ENCODE data around the gene SYT8. TPM values are rescaled to one million over a fixed set of nuclear protein-coding genes. Genes with fewer than 3 reads are reported as not detected.
"Not testable (repeated sequence)": the region's sequence is repeated elsewhere in the genome, so short reads cannot be mapped to it uniquely, and the experiment has no call there.

The SYT8 gene
- total RNA-seq, 1 donor from 2014 or later = not detected

DNA sequence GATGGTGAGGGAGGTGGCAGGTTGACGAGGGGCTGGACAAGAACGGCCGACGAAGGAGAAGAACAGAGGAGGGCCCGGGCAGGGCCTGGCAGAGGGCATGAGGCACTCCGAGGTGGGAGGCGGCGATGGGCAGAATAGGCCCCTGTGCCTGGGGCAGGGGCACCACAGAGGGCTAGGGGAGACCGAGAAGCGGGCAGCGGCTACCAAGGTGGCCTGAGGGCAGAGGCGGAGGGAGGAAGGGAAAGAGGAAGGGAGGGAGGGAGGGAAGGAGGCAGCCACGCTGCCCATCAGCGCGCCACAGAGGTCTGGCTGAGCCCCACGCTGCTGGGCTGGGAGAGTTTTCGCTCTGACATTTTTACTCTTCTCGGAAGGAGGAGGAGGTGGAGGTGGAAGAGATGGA lies 29.4 kb downstream of the SYT8 start:
- intact Hi-C loops (cut with DNase I) = no loop called here
- DNase-seq (peak; percentile 54), ATAC-seq (ENCODE audit: poor library complexity) (peak; percentile 2)

DNA sequence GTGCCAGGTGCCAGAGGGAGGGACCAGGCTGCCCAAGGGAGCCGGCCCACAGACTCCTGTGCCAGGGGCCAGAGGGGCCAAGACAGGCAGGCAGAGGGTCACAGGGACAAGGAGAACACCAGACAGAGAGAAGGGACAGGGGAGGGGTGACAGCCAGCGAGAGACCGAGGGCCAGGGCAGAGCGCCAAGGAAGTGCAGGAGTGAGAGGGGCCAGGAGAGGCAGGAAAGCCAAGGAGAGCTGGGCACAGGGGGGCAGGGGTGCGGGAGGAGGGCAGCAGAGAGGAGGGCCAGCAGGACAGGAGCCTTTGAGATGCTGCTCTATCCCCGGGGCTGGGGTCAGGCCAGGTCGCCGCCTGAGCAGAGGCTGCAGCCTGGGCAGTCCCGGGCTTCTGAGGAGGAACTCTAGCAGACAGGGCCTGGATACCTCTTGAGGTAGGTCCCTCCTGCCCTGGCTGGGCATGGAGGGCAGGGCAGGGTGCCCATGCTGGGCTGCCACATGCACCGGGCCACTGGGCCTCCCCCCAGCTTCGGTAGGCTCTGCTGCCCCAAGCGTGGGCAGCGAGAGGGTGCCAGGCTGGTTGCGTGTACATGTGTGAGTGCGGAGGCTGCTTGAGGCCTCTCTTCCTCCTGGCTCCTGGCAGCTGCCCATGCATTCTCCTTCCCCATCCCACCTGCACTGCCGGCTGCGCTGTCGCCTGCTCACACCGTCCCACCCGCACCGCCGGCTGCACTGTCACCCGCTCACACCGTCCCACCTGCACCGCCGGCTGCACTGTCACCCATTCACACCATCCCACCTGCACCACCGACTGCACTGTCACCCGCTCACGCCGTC lies 30.3 kb downstream of the SYT8 start:
- ATAC-seq (ENCODE audit: poor library complexity) (peak; percentile 17), DNase-seq (peak; percentile 59)
- intact Hi-C loops (cut with DNase I) = no loop called here

DNA sequence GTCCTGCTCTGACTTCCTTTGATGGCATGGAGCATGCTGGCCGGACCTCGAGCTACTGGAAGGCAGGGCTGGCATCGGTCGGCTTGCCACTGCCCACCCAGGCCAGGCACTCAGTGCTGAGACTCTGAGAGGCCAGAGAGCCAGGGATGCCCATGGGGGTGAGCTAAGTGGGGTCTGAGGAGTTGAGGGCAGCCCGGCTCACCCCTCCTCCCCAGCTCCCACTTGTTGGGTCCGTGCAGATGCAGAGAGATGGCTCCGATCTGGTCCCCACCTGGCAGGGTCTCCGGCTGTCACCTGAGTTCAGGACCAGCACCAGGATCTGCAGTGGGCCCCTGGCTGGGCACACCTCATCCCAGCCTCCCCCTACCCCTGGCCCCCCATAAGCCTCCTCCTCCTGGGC lies 31.4 kb downstream of the SYT8 start:
- DNase-seq = peak; percentile 45
- intact Hi-C loops (cut with DNase I) = no loop called here
- ATAC-seq (ENCODE audit: poor library complexity) = no peak

DNA sequence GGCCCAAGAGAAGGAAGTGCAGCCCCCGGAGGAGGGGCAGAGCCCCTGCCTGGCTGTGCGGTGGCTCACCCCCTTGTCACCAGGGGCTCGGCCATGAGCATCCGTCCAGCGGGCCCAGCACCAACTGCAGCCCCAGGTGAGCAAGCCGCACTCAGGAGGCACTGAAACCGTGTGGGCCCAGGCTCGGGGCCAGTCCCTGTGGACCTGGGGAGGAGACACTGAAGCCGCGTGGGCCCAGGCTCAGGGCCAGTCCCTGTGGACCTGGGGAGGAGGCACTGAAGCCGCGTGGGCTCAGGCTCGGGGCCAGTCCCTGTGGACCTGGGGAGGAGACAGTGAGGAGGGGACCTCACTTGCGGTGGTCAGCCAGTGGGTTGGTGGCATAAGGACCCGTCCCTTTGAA lies 32.0 kb downstream of the SYT8 start:
- intact Hi-C loops (cut with DNase I) = no loop called here
- ATAC-seq (ENCODE audit: poor library complexity) = no peak
- peak; percentile 45 for DNase-seq

DNA sequence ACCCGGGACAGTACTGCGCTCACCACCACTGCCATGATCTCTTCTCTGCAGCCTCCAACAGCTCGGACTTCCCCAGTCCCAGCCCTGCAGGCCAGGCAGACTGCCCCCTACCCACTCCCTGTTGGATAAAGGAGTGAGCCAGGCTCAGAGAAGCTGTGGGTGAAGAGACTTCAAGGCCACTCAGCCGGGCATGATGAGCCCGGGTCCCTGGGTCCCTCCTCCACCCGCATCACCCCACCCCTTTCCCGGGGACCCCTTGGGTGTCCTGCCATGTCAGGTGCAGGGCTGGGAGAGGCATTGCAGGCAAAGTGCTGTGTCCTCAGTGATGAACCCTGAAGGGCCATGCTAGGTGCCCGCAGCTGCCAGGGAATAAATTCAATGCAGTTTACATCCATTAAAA lies 32.6 kb downstream of the SYT8 start:
- intact Hi-C loops (cut with DNase I) = no loop called here
- ATAC-seq (ENCODE audit: poor library complexity) (no peak), DNase-seq (peak; percentile 35)

DNA sequence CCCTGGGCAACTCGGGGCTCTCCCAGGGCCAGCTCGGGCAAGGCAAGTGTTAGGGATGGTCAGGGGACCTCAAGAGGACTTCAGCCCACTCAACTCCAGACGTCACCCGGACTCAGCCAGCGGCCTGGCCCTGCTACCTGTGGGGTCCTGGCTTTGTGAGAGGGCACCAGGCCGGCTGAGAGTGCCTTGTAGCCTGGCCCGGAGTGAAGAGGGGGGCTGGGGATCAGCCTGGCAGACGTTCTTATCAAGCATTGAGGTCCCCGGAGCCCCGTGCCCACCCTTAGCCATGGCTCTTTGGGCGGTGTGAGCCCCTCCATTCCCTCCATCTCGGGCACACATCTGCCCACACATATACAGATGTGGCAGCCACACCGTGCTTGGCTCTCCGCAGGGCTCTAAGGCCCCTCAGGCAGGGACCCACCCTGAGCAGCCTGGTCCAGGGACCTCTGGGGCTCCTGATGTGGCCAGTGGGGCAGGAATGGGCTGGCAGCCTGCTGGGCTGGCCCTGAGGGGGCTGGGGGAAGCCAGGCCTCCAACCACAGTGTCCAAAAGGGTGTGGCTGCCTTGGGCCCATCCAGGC lies 33.4 kb downstream of the SYT8 start:
- DNase-seq (peak; percentile 41), ATAC-seq (ENCODE audit: poor library complexity) (no peak)
- intact Hi-C loops (cut with DNase I) = no loop called here

DNA sequence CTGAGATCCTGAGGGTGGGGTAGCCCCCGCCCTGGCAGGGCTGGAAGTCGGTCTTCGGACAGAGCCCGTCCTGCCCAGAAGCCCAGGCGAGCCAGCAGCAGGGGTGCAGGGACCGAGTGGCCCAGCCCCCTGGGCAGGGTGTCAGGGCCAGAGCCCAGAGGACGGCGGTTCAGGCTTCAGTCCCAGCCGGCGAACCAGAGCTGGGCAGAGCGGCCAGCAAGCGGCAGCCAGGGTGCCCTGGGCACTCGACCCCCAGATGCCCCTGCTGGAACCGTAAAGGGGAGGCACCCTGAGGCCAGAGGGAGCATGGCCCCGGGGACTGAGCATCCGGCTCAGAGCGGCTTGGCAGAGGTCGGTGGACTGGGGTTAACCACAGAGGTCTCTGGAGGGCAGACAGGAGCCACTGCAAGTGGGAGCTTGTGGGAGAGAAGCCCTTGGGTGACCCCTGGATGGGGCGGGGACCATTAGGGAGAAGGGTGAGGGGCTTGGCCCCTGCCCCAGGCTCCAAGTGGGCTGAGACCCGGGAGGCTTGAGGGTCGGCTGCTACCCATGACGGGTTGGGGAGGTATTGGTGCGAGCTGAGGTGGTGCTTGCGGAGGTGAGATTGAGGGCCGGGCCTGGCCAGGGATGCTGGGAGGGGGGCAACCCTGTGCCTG lies 34.0 kb downstream of the SYT8 start:
- intact Hi-C loops (cut with DNase I) = no loop called here
- peak; percentile 15 for ATAC-seq (ENCODE audit: poor library complexity)

DNA sequence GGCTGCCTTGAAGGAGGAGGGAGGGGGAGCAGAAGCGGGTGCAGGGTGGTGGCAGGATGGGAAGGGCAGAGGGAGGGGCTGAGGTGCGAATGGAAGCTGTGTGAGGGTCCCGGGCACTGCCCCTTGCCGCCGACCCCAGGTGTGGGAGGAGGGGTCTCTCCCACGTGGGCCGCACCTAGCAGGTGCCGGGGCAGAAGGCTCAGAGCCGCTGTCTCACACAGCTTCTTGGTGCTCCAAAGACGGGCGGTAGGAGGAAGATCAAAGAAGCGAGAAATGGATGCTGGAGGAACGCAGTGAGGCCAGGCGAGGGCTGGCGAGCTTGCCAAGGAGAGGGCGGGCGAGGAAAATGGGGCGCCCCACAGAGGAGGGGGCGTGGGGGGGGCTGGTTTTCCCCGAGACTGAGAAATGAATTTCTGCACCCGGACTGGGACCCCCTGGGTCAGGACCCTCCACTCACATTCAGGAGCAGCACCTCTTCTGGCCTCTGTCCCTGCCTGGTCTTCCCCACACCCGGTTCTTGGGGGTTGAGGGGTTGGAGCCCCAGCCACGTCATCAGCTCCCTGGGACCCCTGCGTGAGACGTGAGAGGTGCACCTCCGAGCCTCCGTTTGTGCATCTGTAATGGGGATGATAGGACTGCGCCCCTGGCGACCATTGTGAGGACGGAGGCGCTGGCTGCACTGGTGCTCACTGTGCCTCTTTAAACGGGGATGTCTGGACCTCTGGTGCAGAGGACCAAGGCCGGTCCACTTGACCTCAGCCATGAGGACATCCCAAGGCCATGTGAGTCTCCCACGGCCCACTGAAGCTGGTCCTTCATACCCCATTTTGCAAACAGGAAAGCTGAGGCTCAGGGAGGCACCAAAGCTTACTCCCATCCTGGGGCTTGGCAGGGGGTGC lies 34.9 kb downstream of the SYT8 start:
- DNase-seq = peak; percentile 72
- ATAC-seq (ENCODE audit: poor library complexity) = peak; percentile 46
- intact Hi-C loops (cut with DNase I) = no loop called here

More for the DNA sequence above, 34.0 kb downstream of the SYT8 start:
- DNase-seq = peak; percentile 75

DNA sequence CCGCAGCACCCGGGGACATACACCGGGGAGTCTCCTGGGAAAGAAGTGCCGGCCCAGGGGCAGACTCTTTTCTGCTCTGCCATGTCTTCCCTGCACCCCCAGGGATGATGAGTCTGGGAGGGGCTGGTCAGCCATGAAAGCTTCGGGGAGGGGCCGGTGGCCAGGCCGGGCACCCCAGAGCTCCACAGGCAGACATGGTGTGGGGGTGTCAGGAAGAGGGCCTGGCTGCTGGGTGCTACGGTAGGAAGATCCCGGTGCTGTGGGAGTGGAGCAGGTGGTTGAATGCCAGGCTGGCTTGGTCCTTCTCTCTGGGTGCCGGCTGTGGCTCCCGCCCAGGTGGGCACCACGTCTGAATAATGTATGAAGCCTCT lies 35.5 kb downstream of the SYT8 start:
- DNase-seq (peak; percentile 41), ATAC-seq (ENCODE audit: poor library complexity) (no peak)
- intact Hi-C loops (cut with DNase I) = no loop called here

DNA sequence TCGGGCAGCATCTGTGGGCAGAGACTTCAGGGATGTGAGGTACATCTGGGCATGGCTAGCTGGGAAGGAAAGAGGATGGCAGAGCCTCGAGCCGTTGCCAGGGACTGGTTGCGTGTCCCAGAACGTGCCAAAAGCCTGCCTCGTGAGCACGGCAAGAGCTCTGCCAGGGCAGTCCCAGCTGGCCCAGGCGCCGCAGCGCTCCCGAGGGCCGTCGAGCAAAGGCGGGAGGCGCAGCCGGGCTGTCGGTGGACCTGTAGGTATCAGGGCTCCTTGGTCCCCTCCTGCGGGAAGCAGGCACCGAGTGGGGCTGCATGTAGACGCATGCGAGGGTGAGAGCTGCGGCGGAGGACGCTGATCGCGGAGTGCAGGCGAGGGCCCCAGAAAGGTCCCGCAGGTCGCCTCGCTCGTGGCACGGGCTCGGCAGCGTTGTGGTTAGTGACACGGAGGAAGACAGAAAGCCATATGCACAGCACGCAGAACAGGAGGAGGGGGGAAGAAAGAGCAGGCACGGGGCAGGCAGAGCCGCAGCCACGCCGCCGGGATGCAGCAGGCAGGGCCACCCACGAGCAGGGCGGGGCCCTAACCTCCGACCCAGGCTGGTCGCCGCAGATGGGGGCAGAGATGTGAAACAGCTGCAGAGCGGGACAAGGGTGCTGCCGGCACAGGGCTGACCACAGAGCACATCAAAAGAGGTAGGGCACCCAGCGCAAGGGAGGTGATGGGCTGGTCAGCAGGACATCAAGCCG lies 36.1 kb downstream of the SYT8 start:
- peak; percentile 30 for ATAC-seq (ENCODE audit: poor library complexity)
- intact Hi-C loops (cut with DNase I) = no loop called here

DNA sequence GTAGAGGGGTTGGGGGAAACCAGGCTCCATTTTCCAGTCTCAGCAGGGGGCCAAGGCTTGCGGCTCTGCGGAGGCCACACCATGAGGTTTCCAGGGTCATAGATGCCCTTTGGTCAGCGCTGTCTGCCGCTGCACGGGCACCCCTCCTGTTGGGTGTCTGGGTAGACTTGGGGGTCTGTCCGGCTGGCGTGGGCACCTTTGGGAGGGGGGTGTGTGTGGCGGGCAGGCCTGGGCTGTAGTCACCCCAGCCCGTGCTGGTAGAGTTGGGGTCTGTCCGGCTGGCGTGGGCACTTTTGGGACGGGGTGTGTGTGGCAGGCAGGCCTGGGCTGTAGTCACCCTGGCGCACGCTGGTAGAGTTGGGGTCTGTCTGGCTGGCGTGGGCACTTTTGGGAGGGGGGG lies 36.7 kb downstream of the SYT8 start:
- DNase-seq = no peak
- ATAC-seq (ENCODE audit: poor library complexity) = no peak
- intact Hi-C loops (cut with DNase I) = no loop called here

More for the DNA sequence above, 36.1 kb downstream of the SYT8 start:
- DNase-seq = peak; percentile 64

DNA sequence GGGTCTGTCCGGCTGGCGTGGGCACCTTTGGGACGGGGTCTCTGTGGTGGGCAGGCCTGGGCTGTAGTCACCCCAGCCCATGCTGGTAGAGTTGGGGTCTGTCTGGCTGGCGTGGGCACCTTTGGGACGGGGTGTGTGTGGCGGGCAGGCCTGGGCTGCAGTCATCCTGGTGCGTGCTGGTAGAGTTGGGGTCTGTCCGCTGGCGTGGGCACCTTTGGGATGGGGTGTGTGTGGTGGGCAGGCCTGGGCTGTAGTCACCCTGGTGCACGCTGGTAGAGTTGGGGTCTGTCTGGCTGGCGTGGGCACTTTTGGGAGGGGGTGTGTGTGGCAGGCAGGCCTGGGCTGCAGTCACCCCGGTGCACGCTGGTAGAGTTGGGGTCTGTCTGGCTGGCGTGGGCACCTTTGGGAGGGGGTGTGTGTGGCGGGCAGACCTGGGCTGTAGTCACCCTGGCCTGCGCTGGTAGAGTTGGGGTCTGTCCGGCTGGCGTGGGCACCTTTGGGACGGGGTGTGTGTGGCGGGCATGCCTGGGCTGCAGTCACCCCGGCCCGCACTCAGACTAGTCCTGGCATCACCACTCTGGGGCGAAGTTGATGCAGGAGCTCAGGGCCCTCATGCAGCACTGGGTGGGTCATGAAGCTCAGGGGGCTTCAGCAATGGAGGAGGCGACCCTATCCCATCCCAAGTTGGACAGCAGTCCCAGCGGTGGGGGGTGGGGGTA lies 37.6 kb downstream of the SYT8 start:
- ATAC-seq (ENCODE audit: poor library complexity) = no peak
- intact Hi-C loops (cut with DNase I) = no loop called here
- peak; percentile 29 for DNase-seq

DNA sequence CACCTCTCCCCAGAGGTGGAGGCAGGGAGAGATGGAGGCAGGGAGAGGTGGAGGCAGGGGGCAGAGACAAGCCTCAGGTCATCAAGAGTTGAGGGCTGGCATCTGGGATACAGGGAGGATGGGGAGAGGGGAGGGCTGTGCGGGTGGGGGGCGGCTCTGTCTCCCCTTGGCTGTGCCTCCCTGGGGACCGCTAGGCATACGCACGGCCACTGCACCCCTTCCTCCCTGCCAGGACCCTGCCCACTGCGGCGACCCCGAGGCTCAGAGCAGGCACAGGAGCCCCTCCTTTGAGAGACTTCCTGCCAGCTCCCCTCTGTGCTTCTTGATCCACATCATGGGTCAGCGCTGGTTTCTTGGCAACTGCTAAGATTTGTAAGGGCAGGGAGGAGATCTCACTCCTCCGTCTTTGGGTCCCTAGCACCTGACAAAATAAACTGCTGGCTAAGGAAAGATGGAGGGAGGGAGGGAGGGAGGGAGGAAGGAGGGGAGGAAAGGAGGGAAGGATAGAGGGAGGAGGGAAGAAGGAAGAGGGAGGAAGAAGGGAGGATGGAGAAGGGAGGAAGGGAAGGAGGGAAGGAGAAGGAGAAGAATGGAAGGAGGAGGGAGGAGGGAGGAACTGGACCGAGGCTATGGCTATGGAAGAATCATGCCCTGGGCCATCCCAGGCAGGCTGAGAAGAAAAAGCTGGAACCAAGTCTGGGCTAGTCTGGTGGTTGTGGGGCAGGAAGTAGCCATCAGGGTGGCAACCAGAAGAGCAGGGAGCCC lies 38.4 kb downstream of the SYT8 start:
- ATAC-seq (ENCODE audit: poor library complexity) (peak; percentile 16), DNase-seq (peak; percentile 50)
- intact Hi-C loops (cut with DNase I) = no loop called here

DNA sequence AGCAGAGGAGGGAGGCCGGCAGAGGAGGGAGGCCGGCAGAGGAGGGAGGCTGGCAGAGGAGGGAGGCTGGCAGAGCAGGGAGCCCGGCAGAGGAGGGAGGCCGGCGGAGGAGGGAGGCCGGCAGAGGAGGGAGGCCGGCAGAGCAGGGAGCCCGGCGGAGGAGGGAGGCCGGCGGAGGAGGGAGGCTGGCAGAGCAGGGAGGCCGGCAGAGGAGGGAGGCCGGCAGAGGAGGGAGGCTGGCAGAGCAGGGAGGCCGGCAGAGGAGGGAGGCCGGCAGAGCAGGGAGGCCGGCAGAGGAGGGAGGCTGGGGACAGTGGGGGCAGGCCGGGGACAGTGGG lies 39.0 kb downstream of the SYT8 start:
- ATAC-seq (ENCODE audit: poor library complexity); intact Hi-C loops (cut with DNase I): not testable (repeated sequence)
- DNase-seq = peak; percentile 16

DNA sequence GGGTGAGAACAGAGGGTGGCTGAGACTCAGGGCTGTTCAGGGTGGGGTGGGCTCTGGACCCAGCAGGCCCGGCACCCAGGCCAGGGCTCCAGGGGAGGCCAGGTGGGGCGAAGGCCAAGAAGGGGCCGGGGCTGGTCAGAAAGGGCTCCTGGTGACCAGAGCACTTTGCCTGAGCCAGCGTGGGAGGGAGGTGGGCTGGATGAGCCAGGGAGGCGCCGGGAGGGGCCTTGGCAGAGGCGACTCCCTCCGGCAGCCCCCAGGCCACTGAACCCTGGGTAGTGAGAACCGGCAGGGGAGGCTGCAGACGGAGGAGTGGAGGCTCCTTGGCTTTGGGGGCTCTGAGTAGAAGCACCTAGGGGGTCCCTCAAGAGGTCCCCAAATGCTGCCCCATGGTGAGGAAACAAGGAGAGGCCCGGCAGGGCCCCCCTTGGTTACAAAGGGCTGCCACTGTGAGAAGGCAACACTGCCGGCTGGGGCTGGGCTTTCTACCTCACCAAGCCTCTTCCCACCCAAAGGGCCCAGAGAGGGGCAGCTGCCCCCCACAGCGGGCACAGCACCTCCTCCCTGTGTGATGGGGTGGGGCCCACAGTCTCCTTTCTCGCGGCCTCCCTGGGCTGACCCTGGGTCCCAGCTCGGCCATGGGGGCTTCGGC lies 39.8 kb downstream of the SYT8 start:
- ATAC-seq (ENCODE audit: poor library complexity); intact Hi-C loops (cut with DNase I): not testable (repeated sequence)
- peak; percentile 49 for DNase-seq

DNA sequence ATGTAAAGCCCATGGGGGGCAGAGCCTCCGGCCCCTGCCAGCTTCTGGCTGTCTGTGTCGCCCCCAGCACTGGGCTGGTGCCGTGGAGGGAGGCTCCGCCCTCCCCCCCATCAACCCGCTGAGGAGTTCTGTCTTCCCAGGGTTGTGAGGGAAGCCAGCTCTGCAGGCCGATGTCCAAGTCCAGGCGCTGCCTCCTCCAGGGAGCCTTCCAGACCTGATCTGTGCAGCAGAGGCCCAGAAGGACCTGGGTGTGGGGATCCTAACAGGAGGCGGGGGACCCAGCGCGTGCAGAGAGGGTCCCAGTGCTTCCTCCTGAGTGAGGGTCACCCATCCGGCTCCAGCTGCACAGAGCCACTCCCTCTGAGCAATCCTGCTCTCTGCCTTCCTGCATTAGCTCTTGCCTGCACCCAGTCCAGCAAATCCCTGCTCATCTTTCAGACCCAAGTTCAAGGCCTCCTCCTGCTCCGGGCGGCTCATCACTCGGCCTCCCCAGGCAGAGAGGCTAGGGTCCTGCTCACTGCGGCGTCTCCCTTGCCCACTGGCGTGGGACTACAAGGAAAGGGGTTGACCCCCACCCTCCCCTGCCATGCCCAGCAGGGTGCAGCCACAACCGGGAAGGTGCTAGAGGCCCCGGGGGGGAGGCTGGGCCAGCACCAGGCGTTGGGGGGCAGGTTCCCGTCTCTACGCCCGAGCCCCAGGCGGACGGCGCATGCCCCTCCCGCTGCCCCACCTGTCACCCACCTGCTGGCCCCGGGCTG lies 40.5 kb downstream of the SYT8 start:
- no peak for ATAC-seq (ENCODE audit: poor library complexity)
- DNase-seq = peak; percentile 69
- intact Hi-C loops (cut with DNase I) = no loop called here
